ENCODE results near the gene SP3. TPM values are rescaled to one million over a fixed set of nuclear protein-coding genes. Genes with fewer than 3 reads are reported as not detected.

The SP3 gene
- total RNA-seq = 52.0 and 97.1 TPM in 2 replicates

DNA sequence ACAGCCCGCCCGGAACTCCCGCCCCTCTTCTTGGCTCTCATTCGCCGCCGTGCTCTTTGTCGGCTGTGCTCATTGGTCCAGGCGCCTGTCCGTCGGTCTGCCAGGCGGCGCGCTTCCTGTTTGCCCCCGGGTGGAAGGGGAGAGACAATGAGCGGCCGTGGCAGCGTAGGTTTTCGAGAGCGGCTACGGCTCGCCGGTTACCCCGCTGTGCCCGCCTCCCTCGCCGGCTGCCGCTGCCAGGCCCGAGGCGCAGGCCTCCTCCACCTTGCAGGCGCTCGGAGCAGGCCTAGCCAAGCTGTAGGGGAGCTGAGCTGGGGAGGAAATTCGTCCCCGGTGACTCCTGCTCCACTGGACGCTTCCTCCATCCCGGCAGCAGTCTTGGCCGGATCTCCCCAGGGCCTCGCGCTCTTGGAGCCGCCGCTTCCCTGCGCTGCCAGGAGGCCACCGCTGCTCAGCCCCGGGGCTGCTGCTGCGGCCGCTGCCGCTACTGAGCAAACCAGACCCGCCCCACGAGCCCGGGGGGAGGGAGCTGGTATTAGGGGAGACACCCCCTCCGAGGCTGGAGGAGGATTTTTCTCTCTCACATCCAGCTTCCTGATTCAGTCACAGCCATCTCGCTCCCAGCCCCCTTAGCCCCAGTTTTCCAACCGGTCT, at the start of gene SP3:
Gene SP3, minus strand, starts transcription at position 2 of the 654 bp plus-strand sequence. CDS start 202 bp downstream, outside the sequence.

